Caco-2 (cell line): ENCODE measurements around the gene ASTN1. TPM values are rescaled to one million over a fixed set of nuclear protein-coding genes. Genes with fewer than 3 reads are reported as not detected.

ENCODE experiments used
- BruUV-seq: library from RNA; stranded (reverse); fragments of 400-500 nt; replicated peaks from 2 replicates; lab custom pipeline; 2021; lab: Mats Ljungman, UMichigan
- CTCF ChIA-PET: fragments of 300-600 bp; sonication (Branson Sonifier 250); formaldehyde crosslinking; loops from one replicate; lab custom pipeline; 2022; ENCODE audit warnings: antibody characterized with exemption; lab: Charles Lee
- POLR2A ChIA-PET: fragments of 300-600 bp; sonication (Branson Sonifier 250); formaldehyde crosslinking; loops from one replicate; lab custom pipeline; 2022; ENCODE audit warnings: antibody characterized with exemption; lab: Charles Lee
- DNase-seq, 2 experiments: peaks; one replicate each; pipeline versions ENCODE4 v3.0.0 to v3.0.0-alpha.2; 2020 to 2022
- H3K27me3 ChIP-seq: replicated peaks from 2 replicates; pipeline ENCODE4 v1.6.0; 2011; ENCODE audit warnings: low read length; ENCODE audit not compliant: control insufficient read depth, insufficient read depth
- H3K36me3 ChIP-seq: 2 replicates; pipeline ENCODE4 v1.5.1; 2011; ENCODE audit warnings: low read length; ENCODE audit not compliant: control insufficient read depth, insufficient read depth
- H3K4me1 ChIP-seq: fragments of 250-450 bp; sonication (Bioruptor Pico); 2 replicates; pipeline ENCODE4 v1.5.1; 2020; ENCODE audit warnings: mild to moderate bottlenecking
- H3K4me3 ChIP-seq: 2 replicates; pipeline ENCODE4 v1.5.1; 2011; ENCODE audit warnings: low read depth, mild to moderate bottlenecking, control low read depth, low read length
- H3K9me3 ChIP-seq: fragments of 250-450 bp; sonication (Bioruptor Pico); 2 replicates; pipeline ENCODE4 v1.5.1; 2020; ENCODE audit warnings: mild to moderate bottlenecking, moderate library complexity
- H3K27ac Mint-ChIP-seq: one replicate; pipeline ENCODE4 v1.8.0; 2022; ENCODE audit warnings: mixed read lengths; ENCODE audit not compliant: unreplicated experiment
- H3K27me3 Mint-ChIP-seq: one replicate; pipeline ENCODE4 v1.8.0; 2022; ENCODE audit warnings: mixed read lengths; ENCODE audit not compliant: insufficient read depth, unreplicated experiment
- H3K36me3 Mint-ChIP-seq: one replicate; pipeline ENCODE4 v1.8.0; 2022; ENCODE audit warnings: mild to moderate bottlenecking, mixed read lengths; ENCODE audit not compliant: insufficient read depth, unreplicated experiment
- H3K4me1 Mint-ChIP-seq: one replicate; pipeline ENCODE4 v1.8.0; 2022; ENCODE audit warnings: low read depth, mixed read lengths; ENCODE audit not compliant: unreplicated experiment
- H3K4me3 Mint-ChIP-seq: one replicate; pipeline ENCODE4 v1.8.0; 2022; ENCODE audit warnings: mild to moderate bottlenecking, moderate library complexity, mixed read lengths; ENCODE audit not compliant: unreplicated experiment
- H3K9me3 Mint-ChIP-seq: one replicate; pipeline ENCODE4 v1.8.0; 2022; ENCODE audit warnings: mixed read lengths; ENCODE audit not compliant: unreplicated experiment
- intact Hi-C: fragments of 100-400 bp; cut with micrococcal nuclease; formaldehyde crosslinking; loops from one replicate; pipeline ENCODE4 v1.10.0; 2022; ENCODE audit not compliant: unreplicated experiment
- microRNA-seq: library from miRNA; unstranded; fragments of <30 nt; microRNA quantifications from one replicate; pipeline ENCODE4 v1.2.0, GENCODE V29; 2022
- total RNA-seq: library from RNA; stranded (reverse); gene quantifications from 2 replicates; pipeline ENCODE4 v1.2.3, GENCODE V29; 2022
- TF ChIP-seq, protein P1 (sequence below), 2 experiments: fragments of 200-600 bp in 1 of 2; IDR thresholded peaks; 1 replicate in 1 of 2; 2 replicates in 1 of 2; pipeline versions ENCODE4 v1.5.1 to v1.8.0; 2011 to 2022; ENCODE audit warnings: antibody characterized with exemption in 1 of 2, control low read depth in 1 of 2, inconsistent platforms in 1 of 2, low read depth in 1 of 2, low read length in 1 of 2, mild to moderate bottlenecking in 1 of 2, moderate library complexity in 1 of 2; ENCODE audit not compliant: insufficient read depth in 1 of 2, severe bottlenecking in 1 of 2, unreplicated experiment in 1 of 2

The ASTN1 gene
- total RNA-seq, 1 experiment from 2014 or later = not detected

DNA sequence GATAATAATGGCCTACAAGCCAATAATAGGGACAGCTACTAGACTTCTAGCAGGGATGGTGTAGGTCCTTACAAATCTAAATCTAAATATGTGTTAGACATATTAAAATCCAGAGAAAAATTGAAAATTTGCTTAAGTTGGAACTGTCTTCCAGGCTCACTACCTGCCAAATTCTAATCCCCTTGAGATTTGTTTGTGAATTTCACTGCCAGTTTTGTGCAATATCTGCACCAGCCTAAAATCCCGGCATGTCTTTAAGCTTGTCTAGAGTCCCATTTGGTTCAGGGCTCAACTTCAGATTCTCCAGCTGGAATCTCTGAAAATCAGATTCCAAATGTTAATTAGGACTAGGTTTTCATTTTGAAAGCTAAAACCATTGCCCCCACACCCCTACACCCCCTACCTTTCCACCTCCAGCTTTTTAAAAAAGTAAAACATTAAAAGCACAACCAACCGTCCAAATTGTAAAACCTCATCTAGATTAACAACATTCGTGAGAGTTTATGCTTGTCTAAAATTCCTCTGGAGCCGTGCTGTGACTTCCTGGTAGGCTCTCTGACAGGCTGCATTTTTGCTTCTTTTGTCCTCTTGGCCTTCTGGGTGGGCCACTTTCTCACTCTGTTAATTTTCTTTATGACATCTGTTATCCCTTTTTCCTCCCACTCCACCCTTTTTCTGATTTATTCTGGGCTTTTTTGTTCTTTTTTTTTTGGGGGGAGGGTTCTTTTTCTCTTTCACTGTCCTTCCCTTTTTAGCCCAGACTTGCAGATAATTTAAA lies 352.8 kb downstream of the ASTN1 start:
- BruUV-seq = no TSS peak
- CTCF ChIA-PET = no interaction called here
- no peaks in the 10 kb centered on the region for H3K4me1 Mint-ChIP-seq

GRCh38 chr1:176809292-176809691 lies 355.2 kb downstream of the ASTN1 start:
- no TSS peak for BruUV-seq
- Mint-ChIP-seq H3K36me3 (no peaks in the 10 kb centered on the region), H3K4me1 (no peaks in the 10 kb centered on the region), H3K27me3 (peaks cover 3% of the 10 kb centered on the region), H3K27ac (no peak overlapping the region), H3K4me3 (no peak overlapping the region), H3K9me3 (no peaks in the 10 kb centered on the region)
- Histone ChIP-seq H3K27me3 (no peaks in the 10 kb centered on the region), H3K4me3 (no peak overlapping the region), H3K36me3 (no peaks in the 10 kb centered on the region), H3K4me1 (no peaks in the 10 kb centered on the region), H3K9me3 (no peaks in the 10 kb centered on the region)
- ChIA-PET POLR2A (no interaction called here), CTCF (no interaction called here)
- intact Hi-C loops = no loop called here
- TF ChIP-seq, protein P1, sequence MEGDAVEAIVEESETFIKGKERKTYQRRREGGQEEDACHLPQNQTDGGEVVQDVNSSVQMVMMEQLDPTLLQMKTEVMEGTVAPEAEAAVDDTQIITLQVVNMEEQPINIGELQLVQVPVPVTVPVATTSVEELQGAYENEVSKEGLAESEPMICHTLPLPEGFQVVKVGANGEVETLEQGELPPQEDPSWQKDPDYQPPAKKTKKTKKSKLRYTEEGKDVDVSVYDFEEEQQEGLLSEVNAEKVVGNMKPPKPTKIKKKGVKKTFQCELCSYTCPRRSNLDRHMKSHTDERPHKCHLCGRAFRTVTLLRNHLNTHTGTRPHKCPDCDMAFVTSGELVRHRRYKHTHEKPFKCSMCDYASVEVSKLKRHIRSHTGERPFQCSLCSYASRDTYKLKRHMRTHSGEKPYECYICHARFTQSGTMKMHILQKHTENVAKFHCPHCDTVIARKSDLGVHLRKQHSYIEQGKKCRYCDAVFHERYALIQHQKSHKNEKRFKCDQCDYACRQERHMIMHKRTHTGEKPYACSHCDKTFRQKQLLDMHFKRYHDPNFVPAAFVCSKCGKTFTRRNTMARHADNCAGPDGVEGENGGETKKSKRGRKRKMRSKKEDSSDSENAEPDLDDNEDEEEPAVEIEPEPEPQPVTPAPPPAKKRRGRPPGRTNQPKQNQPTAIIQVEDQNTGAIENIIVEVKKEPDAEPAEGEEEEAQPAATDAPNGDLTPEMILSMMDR (IDR thresholded peaks at IDR 0.05; ENCODE audit: insufficient read depth in 1 of 2, low read depth in 1 of 2, low read length in 1 of 2, severe bottlenecking in 1 of 2, unreplicated experiment in 1 of 2) = no peak
- no peak for DNase-seq

More for the DNA sequence above, 352.8 kb downstream of the ASTN1 start:
- Histone ChIP-seq H3K36me3 (no peaks in the 10 kb centered on the region), H3K27me3 (no peaks in the 10 kb centered on the region; the same call in 1 of the 2 replicates), H3K9me3 (no peaks in the 10 kb centered on the region), H3K4me1 (no peaks in the 10 kb centered on the region), H3K4me3 (no peak overlapping the region)
- intact Hi-C loops = no loop called here
- POLR2A ChIA-PET = interaction anchor here (0.5 kb wide), 1 partner anchor 1797 kb away, joined by 4 read pairs; no protein-coding TSS in a partner anchor
- Mint-ChIP-seq H3K27ac (no peak overlapping the region), H3K9me3 (no peaks in the 10 kb centered on the region), H3K36me3 (no peaks in the 10 kb centered on the region), H3K27me3 (peaks cover 6% of the 10 kb centered on the region), H3K4me3 (no peak overlapping the region)
- DNase-seq = no peak
- TF ChIP-seq, protein P1 (IDR thresholded peaks at IDR 0.05; ENCODE audit: insufficient read depth in 1 of 2, low read depth in 1 of 2, low read length in 1 of 2, severe bottlenecking in 1 of 2, unreplicated experiment in 1 of 2) = no peak

Small RNA genes lying within 50 kb of the gene (microRNA-seq; reads per million reads assigned to microRNA genes)
- gene MIR488 = not detected

Other genes with a start within 250 kb of the ASTN1 start
- not detected in 2 replicates for gene BRINP2, start 6.2 kb upstream of the ASTN1 start, total RNA-seq